Stimulated activated CD4-positive, alpha-beta T cell treated with anti-CD3 and anti-CD28 coated beads, Interleukin-15, amount 100 ng/mL, for 24 hours (primary cell): ENCODE data around the gene PHKA2.
"Not testable (repeated sequence)": the region's sequence is repeated elsewhere in the genome, so short reads cannot be mapped to it uniquely, and the experiment has no call there.

Source experiments
- DNase-seq: peaks from one replicate; pipeline ENCODE4 v3.0.0-alpha.2; 2020

The PHKA2 gene

GRCh38 chrX:18886344-18887161, 97.4 kb downstream of the PHKA2 start:
- peak; percentile 68 for DNase-seq

GRCh38 chrX:18886005-18886343, 97.9 kb downstream of the PHKA2 start:
- peak; percentile 25 for DNase-seq

- DNase-seq: no peak
These were observed 98.4 kb downstream of the PHKA2 start for GRCh38 chrX:18885328-18886004.

GRCh38 chrX:18884916-18885315, 99.0 kb downstream of the PHKA2 start:
- no peak for DNase-seq

GRCh38 chrX:18883961-18884765, 99.8 kb downstream of the PHKA2 start:
- no peak for DNase-seq

- DNase-seq: no peak
These were observed 100.5 kb downstream of the PHKA2 start for GRCh38 chrX:18883234-18883960.

- no peak for DNase-seq
These were observed 104.8 kb downstream of the PHKA2 start for GRCh38 chrX:18879144-18879543.

- no peak for DNase-seq
These were observed 106.4 kb downstream of the PHKA2 start for GRCh38 chrX:18877469-18877868.

- DNase-seq: no peak
These were observed 108.5 kb downstream of the PHKA2 start for GRCh38 chrX:18875256-18875878.

GRCh38 chrX:18874560-18875255, 109.2 kb downstream of the PHKA2 start:
- no peak for DNase-seq

- no peak for DNase-seq
These were observed 110.1 kb downstream of the PHKA2 start for GRCh38 chrX:18873836-18874235.

- DNase-seq: peak; percentile 35
These were observed 110.6 kb downstream of the PHKA2 start for GRCh38 chrX:18873189-18873791.

GRCh38 chrX:18872621-18873020, 111.3 kb downstream of the PHKA2 start:
- no peak for DNase-seq

- no peak for DNase-seq
These were observed 111.9 kb downstream of the PHKA2 start for GRCh38 chrX:18871970-18872369.

- DNase-seq: no peak
These were observed 112.6 kb downstream of the PHKA2 start for GRCh38 chrX:18871161-18871890.

- DNase-seq: no peak
These were observed 119.5 kb downstream of the PHKA2 start for GRCh38 chrX:18864390-18864920.

GRCh38 chrX:18861511-18861910, 122.4 kb downstream of the PHKA2 start:
- DNase-seq: no peak

- DNase-seq: no peak
These were observed 127.3 kb downstream of the PHKA2 start for GRCh38 chrX:18856645-18856997.

- no peak for DNase-seq
These were observed 127.8 kb downstream of the PHKA2 start for GRCh38 chrX:18855919-18856644.

GRCh38 chrX:18847901-18848300, 136.0 kb downstream of the PHKA2 start:
- DNase-seq: not testable (repeated sequence)
